ENCODE measurements around the gene TIGD7.
"Not testable (repeated sequence)": the region's sequence is repeated elsewhere in the genome, so short reads cannot be mapped to it uniquely, and the experiment has no call there.

The TIGD7 gene

GRCh38 chr16:3282103-3282729 is 23.0 kb downstream of the TIGD7 start:
- peak; percentile 13 for DNase-seq (ENCODE audit: low spot score)

GRCh38 chr16:3281222-3281820 is 23.9 kb downstream of the TIGD7 start:
- no peak for DNase-seq (ENCODE audit: low spot score)

- DNase-seq (ENCODE audit: low spot score) = no peak
Measured at GRCh38 chr16:3276679-3277078, 28.6 kb downstream of the TIGD7 start.

- no peak for DNase-seq (ENCODE audit: low spot score)
Measured at GRCh38 chr16:3274947-3275346, 30.3 kb downstream of the TIGD7 start.

GRCh38 chr16:3274490-3274889 is 30.7 kb downstream of the TIGD7 start:
- no peak for DNase-seq (ENCODE audit: low spot score)

- DNase-seq (ENCODE audit: low spot score) = not testable (repeated sequence)
Measured at GRCh38 chr16:3271281-3271680, 33.9 kb downstream of the TIGD7 start.

- not testable (repeated sequence) for DNase-seq (ENCODE audit: low spot score)
Measured at GRCh38 chr16:3270718-3271117, 34.5 kb downstream of the TIGD7 start.

- DNase-seq (ENCODE audit: low spot score) = no peak
Measured at GRCh38 chr16:3268294-3268693, 36.9 kb downstream of the TIGD7 start.

- DNase-seq (ENCODE audit: low spot score) = peak; percentile 65
Measured at GRCh38 chr16:3266873-3267537, 38.2 kb downstream of the TIGD7 start.

GRCh38 chr16:3264137-3265036 is 40.8 kb downstream of the TIGD7 start:
- DNase-seq (ENCODE audit: low spot score) = peak; percentile 94

GRCh38 chr16:3262517-3262916 is 42.7 kb downstream of the TIGD7 start:
- no peak for DNase-seq (ENCODE audit: low spot score)

- DNase-seq (ENCODE audit: low spot score) = no peak
Measured at GRCh38 chr16:3259836-3260235, 45.4 kb downstream of the TIGD7 start.

- no peak for DNase-seq (ENCODE audit: low spot score)
Measured at GRCh38 chr16:3256866-3257465, 48.3 kb downstream of the TIGD7 start.

- DNase-seq (ENCODE audit: low spot score) = no peak
Measured at GRCh38 chr16:3256146-3256865, 48.9 kb downstream of the TIGD7 start, which contains the start of gene MEFV. Gene MEFV, minus strand, starts transcription at chr16:3256633. Its CDS starts 46 bp downstream, at chr16:3256587.

- no peak for DNase-seq (ENCODE audit: low spot score)
Measured at GRCh38 chr16:3254309-3254708, 50.9 kb downstream of the TIGD7 start.

GRCh38 chr16:3252967-3253366 is 52.3 kb downstream of the TIGD7 start:
- no peak for DNase-seq (ENCODE audit: low spot score)

- no peak for DNase-seq (ENCODE audit: low spot score)
Measured at GRCh38 chr16:3249451-3249850, 55.8 kb downstream of the TIGD7 start.

- no peak for DNase-seq (ENCODE audit: low spot score)
Measured at GRCh38 chr16:3249020-3249419, 56.2 kb downstream of the TIGD7 start.

Measured in hematopoietic multipotent progenitor cell treated with erythropoietin and hydrocortisone succinate and interleukin-3 and kit ligand, for 15 days (in vitro differentiated cells).